CD14-positive monocyte (primary cell): Measurements from ENCODE around the gene MACROD2. TPM values are rescaled to one million over a fixed set of nuclear protein-coding genes. Genes with fewer than 3 reads are reported as not detected.

Experiments
- DNase-seq, 3 donors: peaks; one replicate each; pipeline ENCODE4 v3.0.0-alpha.2; 2011 to 2022
- H2AFZ ChIP-seq: 2 replicates; pipeline ENCODE4 v1.6.0; 2012; ENCODE audit warnings: mild to moderate bottlenecking, low read depth, low read length, inconsistent platforms; ENCODE audit not compliant: insufficient read depth, poor library complexity, severe bottlenecking
- H3K27ac ChIP-seq, 2 donors: 1 replicate in 1 of 2; 2 replicates in 1 of 2; pipeline ENCODE4 v1.5.1; 2012 to 2013; ENCODE audit warnings: low read length in 2 of 2, control low read depth in 1 of 2, inconsistent platforms in 1 of 2, low read depth in 1 of 2, mild to moderate bottlenecking in 1 of 2
- H3K27me3 ChIP-seq, 2 donors: one replicate each; pipeline versions ENCODE4 v1.6.0 to v1.6.1; 2011 to 2013; ENCODE audit warnings: low read length in 2 of 2; ENCODE audit not compliant: control insufficient read depth in 2 of 2, insufficient read depth in 2 of 2
- H3K36me3 ChIP-seq, 2 donors: replicated peaks in 1 of 2; 1 replicate in 1 of 2; 2 replicates in 1 of 2; pipeline versions ENCODE4 v1.5.1 to v1.6.1; 2012 to 2013; ENCODE audit warnings: low read length in 2 of 2, control low read depth in 1 of 2, inconsistent platforms in 1 of 2, mild to moderate bottlenecking in 1 of 2; ENCODE audit not compliant: insufficient read depth in 2 of 2, control insufficient read depth in 1 of 2
- H3K4me1 ChIP-seq, 2 donors: 1 replicate in 1 of 2; 2 replicates in 1 of 2; pipeline versions ENCODE4 v1.5.1 to v1.6.1; 2012 to 2013; ENCODE audit warnings: low read length in 2 of 2, control low read depth in 1 of 2, inconsistent platforms in 1 of 2, mild to moderate bottlenecking in 1 of 2, moderate library complexity in 1 of 2; ENCODE audit not compliant: insufficient read depth in 2 of 2, control insufficient read depth in 1 of 2
- H3K4me2 ChIP-seq: replicated peaks from 2 replicates; pipeline ENCODE3; 2012; ENCODE audit warnings: low read length, moderate library complexity, mild to moderate bottlenecking; ENCODE audit not compliant: poor library complexity, severe bottlenecking; ENCODE audit errors: extremely low read depth
- H3K4me3 ChIP-seq, 3 experiments: fragments of 200-600 bp in 1 of 3; sonication (generic) in 1 of 3; replicated peaks in 1 of 3; 1 replicate in 2 of 3; 2 replicates in 1 of 3; pipeline ENCODE4 v1.5.1; 2011 to 2013; ENCODE audit warnings: low read length in 3 of 3, mild to moderate bottlenecking in 3 of 3, control low read depth in 2 of 3, low read depth in 2 of 3, inconsistent platforms in 1 of 3, moderate library complexity in 1 of 3
- H3K79me2 ChIP-seq: 2 replicates; pipeline ENCODE4 v1.6.0; 2012; ENCODE audit warnings: mild to moderate bottlenecking, control low read depth, inconsistent platforms, low read length, moderate library complexity; ENCODE audit not compliant: insufficient read depth
- H3K9ac ChIP-seq: 2 replicates; pipeline ENCODE4 v1.6.0; 2017; ENCODE audit warnings: low read length, mild to moderate bottlenecking; ENCODE audit not compliant: insufficient read depth, poor library complexity, severe bottlenecking
- H3K9me3 ChIP-seq, 2 donors: replicated peaks in 1 of 2; 1 replicate in 1 of 2; 2 replicates in 1 of 2; pipeline versions ENCODE4 v1.5.1 to v1.6.1; 2012 to 2013; ENCODE audit warnings: low read length in 2 of 2, control low read depth in 1 of 2; ENCODE audit not compliant: control insufficient read depth in 1 of 2, insufficient read depth in 1 of 2
- H4K20me1 ChIP-seq: 2 replicates; pipeline ENCODE4 v1.6.0; 2012; ENCODE audit warnings: mild to moderate bottlenecking, low read length, control low read depth, moderate library complexity; ENCODE audit not compliant: insufficient read depth
- H3K27ac Mint-ChIP-seq, 7 donors: one replicate each; pipeline ENCODE4 v1.8.0; 2020; ENCODE audit warnings: mild to moderate bottlenecking in 7 of 7, mixed read lengths in 7 of 7, moderate library complexity in 6 of 7, inconsistent platforms in 2 of 7
- H3K27me3 Mint-ChIP-seq, 3 donors: one replicate each; pipeline ENCODE4 v1.8.0; 2021 to 2022; ENCODE audit warnings: low read depth in 3 of 3, mild to moderate bottlenecking in 3 of 3, mixed read lengths in 3 of 3, moderate library complexity in 3 of 3, inconsistent platforms in 1 of 3
- H3K36me3 Mint-ChIP-seq, 2 donors: one replicate each; pipeline ENCODE4 v1.8.0; 2020; ENCODE audit warnings: mixed read lengths in 2 of 2, inconsistent platforms in 1 of 2, mild to moderate bottlenecking in 1 of 2
- H3K4me1 Mint-ChIP-seq: one replicate; pipeline ENCODE4 v1.8.0; 2020; ENCODE audit warnings: mild to moderate bottlenecking, mixed read lengths
- H3K4me3 Mint-ChIP-seq, 2 donors: one replicate each; pipeline ENCODE4 v1.8.0; 2020; ENCODE audit warnings: mild to moderate bottlenecking in 2 of 2, mixed read lengths in 2 of 2, moderate library complexity in 1 of 2
- H3K9me3 Mint-ChIP-seq, 7 donors: one replicate each; pipeline ENCODE4 v1.8.0; 2020 to 2022; ENCODE audit warnings: mixed read lengths in 7 of 7, mild to moderate bottlenecking in 6 of 7, moderate library complexity in 6 of 7, inconsistent platforms in 2 of 7
- CTCF ChIP-seq: fragments of 200-600 bp; IDR thresholded peaks from one replicate; pipeline ENCODE4 v1.8.0; 2022; ENCODE audit warnings: antibody characterized with exemption, mild to moderate bottlenecking
- WGBS: methylation state at CpG from one replicate; pipeline ENCODE4 v1.1.5; 2013; ENCODE audit warnings: missing lambda C conversion rate; ENCODE audit not compliant: insufficient coverage; 5-methylcytosine and 5-hydroxymethylcytosine counted together
- intact Hi-C, 2 donors: fragments of 100-400 bp; cut with micrococcal nuclease; formaldehyde crosslinking; loops; one replicate each; pipeline versions ENCODE4 v1.15.0 to v1.15.1; 2023
- polyA plus RNA-seq, 3 donors: library from polyadenylated mRNA; depleted of rRNA in 1 of 3; unstranded in 2 of 3; stranded (reverse) in 1 of 3; fragments of 300-500 nt in 2 of 3; fragments of >200 nt in 1 of 3; fragmentation: Illumina TruSeq in 2 of 3; gene quantifications; 1 replicate in 2 of 3; 2 replicates in 1 of 3; pipeline ENCODE4 v1.2.3, GENCODE V29; 2012 to 2021

Gene MACROD2
- polyA plus RNA-seq, 3 donors, result 0.23 TPM; not detected in 2

GRCh38 chr20:14334306-14334930 lies 339.1 kb downstream of the MACROD2 start:
- Histone ChIP-seq H3K9ac (no peak overlapping the region), H3K27me3 (no peaks in the 10 kb centered on the region), H2AFZ (no peak overlapping the region), H3K36me3 (no peaks in the 10 kb centered on the region), H4K20me1 (no peaks in the 10 kb centered on the region), H3K4me2 (no peak overlapping the region), H3K4me3 (no peak overlapping the region), H3K9me3 (no peaks in the 10 kb centered on the region), H3K27ac (no peak overlapping the region), H3K79me2 (no peaks in the 10 kb centered on the region), H3K4me1 (no peaks in the 10 kb centered on the region)
- H3K9me3 Mint-ChIP-seq, result no peaks in the 10 kb centered on the region
- intact Hi-C loops, result no loop called here
- no peak for TF ChIP-seq CTCF
- no peak for DNase-seq
- peaks cover 0 to 2% (median 0%) of the 10 kb centered on the region in 3 donors for H3K27me3 Mint-ChIP-seq
- no peak overlapping the region for H3K27ac Mint-ChIP-seq
- H3K36me3 Mint-ChIP-seq, result no peaks in the 10 kb centered on the region
- no peak overlapping the region for H3K4me3 Mint-ChIP-seq
- no CpG with 5 or more reads among the region's 3 CpGs for WGBS
- no peaks in the 10 kb centered on the region for H3K4me1 Mint-ChIP-seq

GRCh38 chr20:14335052-14335451 lies 339.7 kb downstream of the MACROD2 start:
- H3K4me1 ChIP-seq, result no peaks in the 10 kb centered on the region
- no peak overlapping the region for H3K9ac ChIP-seq
- H3K4me3 ChIP-seq, result no peak overlapping the region
- no peak overlapping the region for H3K27ac ChIP-seq
- H3K36me3 ChIP-seq, result no peaks in the 10 kb centered on the region
- no peaks in the 10 kb centered on the region for H3K9me3 Mint-ChIP-seq
- H3K4me1 Mint-ChIP-seq, result no peaks in the 10 kb centered on the region
- H3K27ac Mint-ChIP-seq, result no peak overlapping the region
- H3K79me2 ChIP-seq, result no peaks in the 10 kb centered on the region
- H2AFZ ChIP-seq, result no peak overlapping the region
- no peaks in the 10 kb centered on the region for H4K20me1 ChIP-seq
- no peaks in the 10 kb centered on the region for H3K27me3 ChIP-seq
- no peaks in the 10 kb centered on the region for H3K36me3 Mint-ChIP-seq
- peaks cover 0 to 2% (median 0%) of the 10 kb centered on the region in 3 donors for H3K27me3 Mint-ChIP-seq
- intact Hi-C loops, result no loop called here
- H3K9me3 ChIP-seq, result no peaks in the 10 kb centered on the region
- H3K4me2 ChIP-seq, result no peak overlapping the region
- no peak overlapping the region for H3K4me3 Mint-ChIP-seq
- no peak for TF ChIP-seq CTCF
- no peak for DNase-seq
